Cardiac fibroblast (primary cell): ENCODE data around the gene MSI2.
"Not testable (repeated sequence)": the region's sequence is repeated elsewhere in the genome, so short reads cannot be mapped to it uniquely, and the experiment has no call there.

Experiments used
- DNase-seq, 2 donors: peaks; one replicate each; pipeline versions ENCODE4 v3.0.0 to v3.0.0-alpha.2; 2010; ENCODE audit warnings: low read depth in 2 of 2
- H3K4me3 ChIP-seq, 2 donors: replicated peaks in 1 of 2; 1 replicate in 1 of 2; 2 replicates in 1 of 2; pipeline ENCODE4 v1.5.1; 2011; ENCODE audit warnings: low read depth in 2 of 2, low read length in 2 of 2, mild to moderate bottlenecking in 2 of 2, moderate library complexity in 1 of 2
- CTCF ChIP-seq: IDR thresholded peaks from one replicate; pipeline ENCODE4 v1.5.1; 2011; ENCODE audit warnings: low read depth, mild to moderate bottlenecking, low read length, inconsistent platforms

MSI2 gene

GRCh38 chr17:57213180-57213825 is 43.0 kb upstream of the MSI2 start:
- no peak for TF ChIP-seq CTCF
- H3K4me3 ChIP-seq, result no peak overlapping the region
- peak in 1 of 2 donors; percentile 4 for DNase-seq

- H3K4me3 ChIP-seq, result no peak overlapping the region
- TF ChIP-seq CTCF, result no peak
- DNase-seq, result peak; percentile 20 to 66
Measured at GRCh38 chr17:57215317-57215716, 41.0 kb upstream of the MSI2 start.

GRCh38 chr17:57221366-57222350 is 34.7 kb upstream of the MSI2 start:
- no peak for TF ChIP-seq CTCF
- no peak overlapping the region for H3K4me3 ChIP-seq

GRCh38 chr17:57222422-57222821 is 33.9 kb upstream of the MSI2 start:
- DNase-seq, H3K4me3 ChIP-seq: not testable (repeated sequence)

More at GRCh38 chr17:57221366-57222350, 34.7 kb upstream of the MSI2 start:
- no peak for DNase-seq

GRCh38 chr17:57225127-57225526 is 31.2 kb upstream of the MSI2 start:
- no peak overlapping the region for H3K4me3 ChIP-seq
- TF ChIP-seq CTCF, result no peak

GRCh38 chr17:57226793-57227192 is 29.5 kb upstream of the MSI2 start:
- no peak for TF ChIP-seq CTCF
- H3K4me3 ChIP-seq, result no peak overlapping the region
- DNase-seq, result no peak

More at GRCh38 chr17:57225127-57225526, 31.2 kb upstream of the MSI2 start:
- no peak for DNase-seq

GRCh38 chr17:57228911-57229310 is 27.4 kb upstream of the MSI2 start:
- no peak for TF ChIP-seq CTCF
- H3K4me3 ChIP-seq, result no peak overlapping the region
- no peak for DNase-seq
